HL-60/S4 (cell line): ENCODE measurements around the gene REEP2.

ENCODE experiments used
- in situ Hi-C: fragments of 300-500 bp; cut with MboI; formaldehyde crosslinking; loops from 2 replicates; pipeline ENCODE4 v1.14.3; 2022; ENCODE audit warnings: low sequenced_read_pairs

The REEP2 gene

GRCh38 chr5:138448481-138449398 lies 9.9 kb downstream of the REEP2 start:
- in situ Hi-C loops, result no loop called here

- in situ Hi-C loops, result no loop called here
Measured at GRCh38 chr5:138449501-138450239, 10.8 kb downstream of the REEP2 start.

GRCh38 chr5:138450971-138451370 lies 12.1 kb downstream of the REEP2 start:
- in situ Hi-C loops, result no loop called here

- in situ Hi-C loops, result no loop called here
Measured at GRCh38 chr5:138452720-138453119, 13.9 kb downstream of the REEP2 start.

- in situ Hi-C loops, result no loop called here
Measured at GRCh38 chr5:138453590-138453989, 14.7 kb downstream of the REEP2 start.

GRCh38 chr5:138454121-138454520 lies 15.3 kb downstream of the REEP2 start:
- in situ Hi-C loops, result no loop called here

GRCh38 chr5:138455232-138455930 lies 16.5 kb downstream of the REEP2 start:
- in situ Hi-C loops, result no loop called here

GRCh38 chr5:138457531-138458275 lies 18.8 kb downstream of the REEP2 start:
- in situ Hi-C loops, result no loop called here

- in situ Hi-C loops, result no loop called here
Measured at GRCh38 chr5:138458384-138458783, 19.5 kb downstream of the REEP2 start.

- in situ Hi-C loops, result no loop called here
Measured at GRCh38 chr5:138458856-138459255, 20.0 kb downstream of the REEP2 start.

- in situ Hi-C loops, result no loop called here
Measured at GRCh38 chr5:138459311-138459933, 20.6 kb downstream of the REEP2 start.

- in situ Hi-C loops, result no loop called here
Measured at GRCh38 chr5:138460032-138460693, 21.3 kb downstream of the REEP2 start.

GRCh38 chr5:138461343-138462125 lies 22.7 kb downstream of the REEP2 start:
- in situ Hi-C loops, result no loop called here

GRCh38 chr5:138463419-138464007 lies 24.7 kb downstream of the REEP2 start:
- in situ Hi-C loops, result no loop called here

GRCh38 chr5:138464008-138464387 lies 25.1 kb downstream of the REEP2 start:
- in situ Hi-C loops, result no loop called here

GRCh38 chr5:138464388-138465260 lies 25.8 kb downstream of the REEP2 start:
- in situ Hi-C loops, result no loop called here

GRCh38 chr5:138465261-138466124 lies 26.6 kb downstream of the REEP2 start, which contains the start of gene EGR1:
Gene EGR1, plus strand, starts transcription at chr5:138465479. Its CDS starts 283 bp downstream, at chr5:138465762.
- in situ Hi-C loops, result no loop called here
